GM21360 (cell line): ENCODE data around the gene DBNL.

Experiments used
- ATAC-seq: cut with Tn5 transposase; IDR thresholded peaks from one replicate; pipeline ENCODE4 v1.9.1; 2021; ENCODE audit warnings: mild to moderate bottlenecking, moderate library complexity; ENCODE audit not compliant: unreplicated experiment

DBNL gene

DNA sequence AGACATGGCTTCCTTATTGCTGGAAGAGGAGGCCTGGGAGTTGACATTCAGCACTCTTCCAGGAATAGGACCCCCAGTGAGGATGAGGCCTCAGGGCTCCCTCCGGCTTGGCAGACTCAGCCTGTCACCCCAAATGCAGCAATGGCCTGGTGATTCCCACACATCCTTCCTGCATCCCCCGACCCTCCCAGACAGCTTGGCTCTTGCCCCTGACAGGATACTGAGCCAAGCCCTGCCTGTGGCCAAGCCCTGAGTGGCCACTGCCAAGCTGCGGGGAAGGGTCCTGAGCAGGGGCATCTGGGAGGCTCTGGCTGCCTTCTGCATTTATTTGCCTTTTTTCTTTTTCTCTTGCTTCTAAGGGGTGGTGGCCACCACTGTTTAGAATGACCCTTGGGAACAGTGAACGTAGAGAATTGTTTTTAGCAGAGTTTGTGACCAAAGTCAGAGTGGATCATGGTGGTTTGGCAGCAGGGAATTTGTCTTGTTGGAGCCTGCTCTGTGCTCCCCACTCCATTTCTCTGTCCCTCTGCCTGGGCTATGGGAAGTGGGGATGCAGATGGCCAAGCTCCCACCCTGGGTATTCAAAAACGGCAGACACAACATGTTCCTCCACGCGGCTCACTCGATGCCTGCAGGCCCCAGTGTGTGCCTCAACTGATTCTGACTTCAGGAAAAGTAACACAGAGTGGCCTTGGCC lies 16.6 kb downstream of the DBNL start:
- no peak for ATAC-seq

- no peak for ATAC-seq
Measured at GRCh38 chr7:44061645-44062179, 17.2 kb downstream of the DBNL start.

DNA sequence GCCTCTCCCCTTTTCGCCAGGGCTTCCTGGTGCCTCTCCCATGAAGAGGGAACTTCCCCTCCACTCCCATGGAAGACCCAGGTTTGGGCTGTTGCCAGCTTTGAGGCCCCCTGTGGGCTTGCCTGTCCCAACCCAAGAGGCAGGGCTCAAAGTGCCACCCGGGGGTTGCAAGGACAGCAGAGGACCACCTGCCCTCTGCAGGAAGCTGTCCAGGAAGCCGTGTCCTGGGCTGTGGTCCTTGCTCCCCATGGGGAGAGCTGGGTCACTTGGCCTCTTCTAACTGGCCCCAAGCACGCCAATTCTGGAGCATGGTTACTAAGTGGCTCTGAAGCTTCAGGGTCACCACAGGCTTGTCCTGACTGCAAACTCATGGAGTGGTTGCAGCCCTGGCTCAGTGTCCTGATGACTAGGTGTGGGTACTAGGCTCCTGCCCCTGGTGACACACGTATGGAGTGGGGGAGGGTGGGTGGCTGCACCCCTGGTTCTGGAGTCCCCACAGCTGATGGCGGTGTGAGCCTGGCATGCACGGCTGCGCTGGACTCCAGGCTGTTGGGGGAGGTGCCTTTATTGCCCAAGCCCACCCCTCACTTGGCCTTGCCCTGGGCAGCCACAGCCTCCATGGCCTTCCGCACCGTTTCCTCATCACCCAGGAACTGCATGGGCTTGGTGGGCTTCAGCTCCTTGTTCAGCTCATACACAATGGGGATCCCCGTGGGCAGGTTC lies 17.8 kb downstream of the DBNL start:
- ATAC-seq: no peak

- ATAC-seq: no peak
Measured at GRCh38 chr7:44062903-44063295, 18.4 kb downstream of the DBNL start.

- ATAC-seq: no peak
Measured at GRCh38 chr7:44063547-44063893, 19.0 kb downstream of the DBNL start.

- no peak for ATAC-seq
Measured at GRCh38 chr7:44063894-44064651, 19.6 kb downstream of the DBNL start.

DNA sequence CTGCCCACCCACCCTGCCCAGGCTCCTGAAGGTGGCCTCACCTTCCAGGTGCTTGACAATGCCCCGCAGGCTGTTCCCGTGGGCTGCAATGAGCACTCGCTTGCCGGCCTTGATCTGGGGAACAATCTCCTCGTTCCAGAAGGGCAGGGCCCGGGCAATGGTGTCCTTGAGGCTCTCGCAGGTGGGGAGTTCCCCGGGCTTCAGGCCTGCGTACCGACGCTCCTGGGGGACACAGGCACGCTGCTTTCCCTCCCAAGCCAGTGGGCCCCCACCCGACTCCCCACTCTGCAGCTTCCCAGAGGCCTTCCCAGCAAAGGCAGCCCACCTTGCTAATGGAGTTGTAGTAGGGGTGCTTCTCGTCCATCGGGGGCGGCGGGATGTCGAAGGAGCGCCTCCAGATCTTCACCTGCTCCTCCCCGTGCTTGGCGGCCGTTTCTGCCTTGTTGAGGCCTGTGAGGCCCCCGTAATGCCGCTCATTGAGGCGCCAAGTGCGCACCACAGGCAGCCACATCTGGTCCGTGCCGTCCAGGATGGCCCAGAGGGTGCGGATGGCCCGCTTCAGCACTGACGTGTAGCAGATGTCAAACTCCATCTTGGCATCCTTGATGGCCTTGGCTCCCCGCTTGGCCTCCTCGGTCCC lies 20.4 kb downstream of the DBNL start:
- no peak for ATAC-seq

- no peak for ATAC-seq
Measured at GRCh38 chr7:44065431-44066110, 21.1 kb downstream of the DBNL start, which contains the start of gene PGAM2. Gene PGAM2 (minus strand): TSS chr7:44065567. CDS start chr7:44065529, 38 bp downstream.

DNA sequence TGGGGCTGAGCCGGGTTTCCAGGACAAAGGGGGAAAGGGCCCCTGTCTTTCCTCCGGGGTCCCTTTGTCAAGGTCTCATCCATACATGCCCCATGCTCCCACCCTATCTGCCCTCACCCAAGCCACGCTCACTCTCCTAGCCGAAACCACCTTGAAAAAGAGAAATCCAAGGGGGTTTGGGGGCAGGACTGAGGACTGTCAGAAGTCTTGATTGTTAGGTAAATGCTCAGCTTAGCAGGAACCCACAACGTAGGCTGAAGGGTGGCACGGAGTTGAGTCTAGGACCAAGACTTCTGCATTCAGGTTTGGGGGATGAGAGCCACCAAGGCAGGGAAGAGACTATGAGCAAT lies 21.6 kb downstream of the DBNL start:
- no peak for ATAC-seq

DNA sequence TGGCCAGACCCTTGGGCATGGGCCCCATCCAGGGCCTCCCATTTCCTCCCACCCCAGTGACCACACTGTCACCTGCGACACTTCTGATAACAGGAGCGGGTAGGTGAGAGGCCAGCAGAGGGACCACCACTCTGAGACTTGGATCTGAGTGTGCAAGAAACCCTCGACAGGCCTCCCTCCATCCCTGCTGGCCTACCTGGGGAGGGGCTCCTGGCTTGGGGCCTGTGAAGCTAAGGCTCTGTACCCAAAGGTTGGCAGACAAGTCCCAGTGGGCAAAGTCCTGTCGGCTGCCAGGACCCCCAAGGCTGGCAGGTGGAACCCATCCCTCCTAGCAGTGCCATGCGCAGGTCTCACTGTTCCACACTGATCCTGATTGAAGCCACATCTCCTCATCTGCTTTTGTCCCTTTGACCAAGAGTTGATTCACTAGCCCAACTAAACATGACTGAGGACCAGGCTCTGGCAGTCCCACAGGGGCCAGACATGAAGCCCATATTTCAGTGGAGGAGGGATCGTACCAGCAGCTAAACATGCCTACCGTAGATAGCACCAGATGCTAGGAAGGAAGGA lies 22.1 kb downstream of the DBNL start:
- no peak for ATAC-seq

- ATAC-seq: no peak
Measured at GRCh38 chr7:44067064-44067951, 22.8 kb downstream of the DBNL start.

DNA sequence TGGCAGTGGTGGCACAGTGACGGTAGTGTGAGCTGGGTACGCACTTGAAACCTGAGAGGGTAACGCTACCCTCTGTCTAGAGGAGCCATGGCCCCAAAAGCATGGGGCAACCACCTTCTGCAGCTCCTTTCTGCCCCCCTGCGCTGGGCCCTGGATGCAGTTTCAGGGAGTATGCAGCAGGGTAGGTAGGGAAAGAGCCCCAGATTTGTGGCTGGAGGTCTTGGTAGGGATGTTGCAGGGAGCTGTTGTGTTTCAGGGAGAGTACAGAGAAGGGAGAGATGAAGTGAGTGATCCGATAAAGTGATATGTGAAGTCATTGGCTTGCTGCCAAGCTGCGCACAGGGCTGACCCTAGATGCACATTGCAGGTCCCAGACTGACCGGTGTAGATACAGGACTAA lies 23.6 kb downstream of the DBNL start:
- no peak for ATAC-seq

GRCh38 chr7:44071726-44072363 lies 27.3 kb downstream of the DBNL start:
- no peak for ATAC-seq

DNA sequence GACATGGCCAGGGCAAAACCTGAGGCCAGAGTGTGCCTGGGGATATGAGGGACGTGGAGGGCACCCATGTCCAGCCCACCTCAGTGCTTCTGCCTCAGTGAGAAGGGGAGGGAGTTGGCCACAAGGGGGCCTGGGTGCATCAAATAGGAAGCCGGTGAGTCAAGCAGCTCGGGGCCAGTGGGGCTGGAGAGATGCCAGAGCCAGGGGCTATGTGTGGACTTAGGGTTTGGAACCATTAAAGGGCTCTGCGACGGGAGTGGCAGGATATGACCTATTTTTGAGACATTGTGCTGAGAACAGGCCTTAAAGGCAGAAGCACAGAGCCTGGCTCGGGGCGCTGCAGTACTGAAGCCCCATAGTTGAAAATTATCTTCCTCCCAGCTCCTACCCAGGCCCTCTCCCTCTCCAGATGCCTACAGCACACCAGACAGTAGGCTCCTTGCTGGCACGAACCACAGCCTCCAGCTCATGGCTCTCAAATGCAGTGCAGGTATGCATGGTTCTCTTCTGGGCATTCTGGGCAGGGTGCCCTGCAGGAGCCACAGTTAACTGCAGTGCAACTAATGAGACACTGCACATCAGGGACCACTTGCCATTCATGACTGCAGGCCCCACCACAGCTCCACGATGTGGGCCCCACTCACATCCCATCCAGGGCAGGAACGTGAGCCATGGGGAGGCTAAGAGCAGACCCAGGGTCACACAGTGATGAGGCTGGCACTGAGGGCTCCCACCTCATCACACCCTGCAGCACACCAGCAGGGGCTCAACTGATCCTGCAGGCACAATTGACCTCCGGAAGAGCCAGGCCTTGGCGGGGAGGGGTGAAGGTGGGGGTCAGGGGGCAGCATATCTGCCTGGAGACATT lies 28.1 kb downstream of the DBNL start:
- ATAC-seq: no peak

DNA sequence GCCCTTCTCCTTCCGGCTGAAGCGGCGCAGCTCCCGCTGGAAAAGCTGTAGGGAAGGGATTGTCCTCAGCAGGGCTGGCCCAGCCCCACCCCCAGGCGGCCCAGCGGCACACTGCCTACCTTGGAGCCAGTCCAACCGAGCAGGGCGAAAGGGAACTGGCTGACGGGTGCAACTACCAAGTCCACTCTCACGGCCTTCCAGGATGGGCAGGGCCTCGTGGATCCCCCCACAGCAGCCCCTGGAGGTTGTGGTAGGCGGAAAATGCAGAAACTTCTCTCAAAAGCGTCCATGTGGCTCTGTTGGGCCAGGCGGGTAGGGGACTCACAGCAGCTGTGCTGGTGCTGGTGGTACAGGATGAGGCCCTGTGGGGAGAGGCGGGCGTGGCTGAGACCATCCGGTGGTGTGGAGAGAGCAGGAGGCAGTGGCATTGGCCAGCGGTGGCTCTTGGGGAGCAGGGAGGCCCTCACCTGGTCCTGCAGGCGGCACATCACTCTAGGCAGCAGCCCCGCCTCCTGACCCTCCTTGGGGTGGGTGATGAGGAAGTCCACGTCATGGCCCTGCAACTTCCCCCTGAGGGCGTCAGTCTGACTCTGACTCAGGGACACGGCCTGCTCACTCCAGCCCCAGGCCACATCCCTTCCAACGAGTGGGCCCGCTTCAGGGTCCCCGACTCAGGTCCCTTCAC lies 29.3 kb downstream of the DBNL start:
- no peak for ATAC-seq

- ATAC-seq: no peak
Measured at GRCh38 chr7:44074349-44074695, 29.8 kb downstream of the DBNL start.

GRCh38 chr7:44075296-44076075 lies 31.0 kb downstream of the DBNL start:
- ATAC-seq: no peak
